CD4-positive, alpha-beta T cell treated with Interferon gamma for 1 hour (primary cell): ENCODE results near the gene REXO1.

ENCODE experiments used
- DNase-seq: peaks from one replicate; pipeline ENCODE4 v3.0.0-alpha.2; 2020

The REXO1 gene

DNA sequence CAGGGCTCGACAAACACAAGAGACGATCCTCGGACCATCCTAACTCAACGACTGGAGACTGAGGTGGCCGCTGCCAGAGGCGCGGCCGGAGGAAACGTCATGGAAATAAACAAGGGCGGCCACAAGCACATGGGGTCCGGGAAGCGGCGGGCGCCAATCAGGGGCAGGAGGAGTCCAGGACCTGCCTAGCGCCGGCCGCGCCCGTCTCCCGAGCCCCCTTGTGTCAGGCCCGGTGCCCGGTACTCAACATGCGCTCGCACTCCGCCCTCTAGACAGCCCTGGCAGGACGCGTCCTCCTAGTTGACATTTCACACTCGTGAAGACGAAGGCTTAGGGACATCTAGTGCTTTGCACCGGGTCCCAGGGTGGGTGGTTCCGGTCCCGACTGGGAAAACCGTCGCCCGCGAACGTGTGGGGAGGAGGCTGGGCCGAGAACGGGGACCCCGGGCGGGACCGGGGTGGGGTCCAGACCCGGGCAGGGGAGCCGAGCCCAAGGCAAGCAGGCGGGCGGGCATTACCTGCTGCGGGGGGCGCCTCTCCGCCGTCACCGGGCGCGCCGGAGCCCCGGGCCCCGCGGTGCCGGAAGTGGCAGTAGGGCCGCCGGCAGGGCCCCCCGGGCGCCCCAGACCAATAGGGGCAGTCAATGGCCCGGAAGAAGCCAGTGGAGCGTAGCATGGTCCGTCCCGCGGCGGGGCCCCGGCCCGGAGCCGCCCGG lies 442 bp downstream of the REXO1 start:
- no peak for DNase-seq

DNA sequence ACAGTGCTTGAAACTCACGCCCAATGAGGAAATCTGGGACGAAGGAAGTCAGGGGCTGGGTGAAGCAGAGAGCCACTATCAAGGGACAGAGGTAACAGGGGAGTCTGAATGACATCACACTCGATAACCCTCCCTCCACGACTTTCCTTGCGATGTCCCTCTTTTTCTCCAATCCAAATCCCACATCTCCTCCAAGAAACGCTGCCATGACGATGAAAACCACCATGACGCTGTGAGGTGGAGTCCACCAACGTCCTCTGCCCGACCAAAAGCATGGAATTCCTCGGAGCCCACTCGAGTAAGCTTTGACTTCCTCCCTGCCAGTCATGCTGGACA lies 967 bp downstream of the REXO1 start:
- DNase-seq, result no peak

GRCh38 chr19:1846517-1847204 lies 1.6 kb downstream of the REXO1 start:
- no peak for DNase-seq

GRCh38 chr19:1845642-1846041 lies 2.6 kb downstream of the REXO1 start:
- DNase-seq, result no peak

DNA sequence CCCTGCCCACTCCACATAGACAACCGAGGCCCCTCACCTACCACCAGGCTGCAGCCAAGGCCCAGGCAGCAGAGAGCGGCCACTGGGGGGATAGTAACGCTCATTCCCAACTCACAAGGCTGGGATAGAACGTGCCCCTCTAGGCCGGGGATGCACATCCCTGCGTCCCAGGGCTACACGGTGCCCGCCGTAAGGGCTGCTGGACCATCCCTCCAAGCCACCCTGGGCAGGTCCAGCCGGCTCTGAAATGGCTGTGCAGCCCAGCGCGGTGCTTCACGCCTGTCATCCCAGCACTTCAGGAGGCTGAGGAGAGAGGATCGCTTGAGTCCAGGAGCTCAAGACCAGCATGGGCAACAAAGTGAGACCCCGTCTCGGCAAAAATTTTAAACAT lies 3.2 kb downstream of the REXO1 start:
- no peak for DNase-seq

GRCh38 chr19:1844513-1845124 lies 3.7 kb downstream of the REXO1 start:
- DNase-seq, result no peak

- no peak for DNase-seq
These were observed 4.5 kb downstream of the REXO1 start for GRCh38 chr19:1843646-1844394.

GRCh38 chr19:1843116-1843515 lies 5.2 kb downstream of the REXO1 start:
- DNase-seq, result no peak

DNA sequence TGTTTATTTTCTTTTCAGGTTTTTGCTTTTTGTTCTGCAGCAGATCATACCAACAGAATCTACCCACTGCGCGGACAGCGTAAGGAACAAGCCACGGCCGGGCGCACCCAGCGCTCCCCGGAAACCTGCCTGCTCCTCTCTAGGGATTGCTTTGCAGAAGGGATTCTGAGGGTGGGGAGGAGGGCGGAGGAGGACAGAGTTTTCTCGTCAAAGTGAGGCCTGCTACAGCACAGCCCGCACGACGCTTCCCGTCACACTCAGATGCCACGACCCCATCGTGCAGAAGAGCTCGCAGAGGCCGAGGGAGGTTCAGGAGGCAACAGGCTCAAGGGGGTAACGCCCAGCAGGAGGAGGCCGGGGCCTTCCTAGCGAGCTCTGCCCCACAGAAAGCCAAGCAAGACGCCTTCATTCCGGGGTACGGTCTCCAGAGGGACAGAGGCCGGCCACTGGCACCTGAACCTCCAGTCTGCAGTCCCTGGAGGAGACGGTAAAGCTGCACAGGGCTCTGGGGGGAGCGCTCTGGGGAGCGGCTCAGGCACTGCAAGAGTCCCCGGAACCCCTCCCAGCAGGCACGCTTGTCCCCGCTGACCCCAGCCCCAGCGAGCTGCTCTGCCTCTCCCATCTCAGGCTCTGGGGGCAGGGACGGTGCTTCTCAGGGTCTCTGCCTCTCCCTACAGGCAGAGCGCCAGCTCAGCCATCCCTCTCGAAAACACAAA lies 6.9 kb downstream of the REXO1 start:
- DNase-seq, result no peak

DNA sequence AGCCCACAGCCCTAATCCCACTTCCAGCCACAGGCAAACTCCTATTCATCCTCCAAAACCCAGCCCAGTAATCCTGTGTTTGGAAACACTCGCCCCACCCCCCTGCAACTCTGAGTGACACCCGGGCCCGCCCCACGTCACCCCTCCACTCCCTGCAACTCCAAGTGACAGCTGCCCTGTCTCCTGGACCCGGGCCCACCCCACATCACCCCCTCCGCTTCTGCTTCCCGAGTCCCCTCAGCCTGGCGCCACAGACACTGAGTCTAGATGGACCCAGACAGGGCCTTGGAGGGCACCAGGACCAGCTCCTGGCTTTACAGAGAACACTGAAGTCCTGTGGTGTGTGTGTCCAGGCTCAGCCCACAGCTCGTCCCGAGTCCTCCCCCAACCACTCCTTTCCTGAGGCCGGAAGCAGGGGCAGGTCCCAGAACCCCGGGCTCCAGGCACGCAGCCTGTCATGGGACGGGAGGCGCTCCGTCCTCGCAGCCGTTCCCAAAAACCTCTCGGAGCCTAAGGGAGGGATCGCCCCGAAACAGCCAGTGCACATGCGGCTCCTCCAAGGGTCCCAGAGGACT lies 7.7 kb downstream of the REXO1 start:
- no peak for DNase-seq

GRCh38 chr19:1839658-1840540 lies 8.4 kb downstream of the REXO1 start:
- no peak for DNase-seq

DNA sequence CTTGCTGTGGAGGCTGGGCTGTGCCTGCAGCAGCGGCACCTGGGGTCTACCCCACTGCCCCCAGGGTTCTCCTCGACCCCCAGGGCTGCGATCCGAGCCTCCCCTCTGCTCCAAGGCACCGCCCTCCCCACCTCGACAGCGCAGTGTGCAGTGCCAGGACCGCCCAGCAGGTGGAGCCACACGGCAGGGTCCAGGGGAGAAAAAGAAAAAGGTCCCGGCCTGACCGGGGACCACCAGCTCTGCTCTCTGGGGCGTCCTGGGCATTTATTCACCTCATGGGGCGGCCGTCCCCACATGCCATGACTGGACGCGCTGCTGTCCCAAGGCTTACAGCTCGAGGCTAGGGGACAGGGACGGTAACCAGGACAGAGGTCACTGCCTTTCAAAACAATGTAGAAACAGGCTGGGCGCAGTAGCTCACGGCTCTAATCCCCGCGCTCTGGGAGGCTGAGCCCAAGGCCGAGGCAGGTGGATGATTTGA lies 10.6 kb downstream of the REXO1 start:
- peak; percentile 25 for DNase-seq

DNA sequence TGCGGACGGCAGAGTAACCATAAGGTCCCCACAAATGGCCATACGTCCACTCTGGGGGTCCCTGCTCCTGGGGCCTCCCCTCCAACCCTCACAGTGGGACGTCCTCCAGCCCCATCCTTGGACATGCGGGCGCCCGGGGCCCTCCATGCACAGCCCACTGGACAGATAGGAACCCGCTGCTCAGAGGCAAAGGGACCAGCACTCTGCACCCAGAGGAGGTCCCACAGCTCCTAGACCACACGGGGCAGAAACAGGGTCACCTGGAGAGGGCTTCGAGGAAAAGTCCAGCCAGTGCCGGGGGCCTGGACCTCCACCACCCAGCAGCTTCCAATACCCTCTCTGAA lies 11.1 kb downstream of the REXO1 start:
- no peak for DNase-seq

DNA sequence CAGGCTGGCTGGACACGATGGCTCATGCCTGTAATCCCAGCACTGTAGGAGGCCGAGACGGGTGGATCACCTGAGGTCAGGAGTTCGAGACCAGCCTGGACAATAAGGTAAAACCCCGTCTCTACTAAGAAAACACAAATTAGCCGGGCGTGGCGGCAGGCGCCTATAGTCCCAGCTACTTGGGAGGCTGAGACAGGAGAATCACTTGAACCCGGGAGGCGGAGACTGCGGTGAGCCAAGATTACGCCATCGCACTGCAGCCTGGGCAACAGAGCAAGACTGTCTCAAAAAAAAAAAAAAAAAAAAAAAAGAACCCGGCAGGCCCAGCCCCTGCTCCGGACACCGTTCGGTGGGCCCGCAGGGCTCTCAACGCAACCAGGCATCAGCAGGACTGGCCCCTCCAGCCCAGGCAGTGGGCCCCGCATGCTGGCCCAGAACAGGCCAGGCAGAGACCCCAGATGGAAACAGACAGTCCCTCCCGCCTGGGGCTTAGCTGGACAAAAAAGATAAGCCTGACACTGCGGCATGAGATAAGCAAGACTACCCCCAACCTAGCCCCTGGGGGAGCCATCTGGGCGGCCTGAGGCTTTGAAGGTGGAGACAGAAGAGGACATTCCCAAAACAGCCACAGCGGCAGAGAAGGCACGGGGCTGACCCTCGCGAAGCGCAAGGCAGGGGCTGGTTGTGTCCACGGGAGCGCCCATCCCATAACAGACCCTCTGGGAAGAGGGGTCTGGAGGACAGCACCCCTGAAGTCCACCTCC lies 11.6 kb downstream of the REXO1 start:
- no peak for DNase-seq

GRCh38 chr19:1833540-1833939 lies 14.7 kb downstream of the REXO1 start:
- no peak for DNase-seq

DNA sequence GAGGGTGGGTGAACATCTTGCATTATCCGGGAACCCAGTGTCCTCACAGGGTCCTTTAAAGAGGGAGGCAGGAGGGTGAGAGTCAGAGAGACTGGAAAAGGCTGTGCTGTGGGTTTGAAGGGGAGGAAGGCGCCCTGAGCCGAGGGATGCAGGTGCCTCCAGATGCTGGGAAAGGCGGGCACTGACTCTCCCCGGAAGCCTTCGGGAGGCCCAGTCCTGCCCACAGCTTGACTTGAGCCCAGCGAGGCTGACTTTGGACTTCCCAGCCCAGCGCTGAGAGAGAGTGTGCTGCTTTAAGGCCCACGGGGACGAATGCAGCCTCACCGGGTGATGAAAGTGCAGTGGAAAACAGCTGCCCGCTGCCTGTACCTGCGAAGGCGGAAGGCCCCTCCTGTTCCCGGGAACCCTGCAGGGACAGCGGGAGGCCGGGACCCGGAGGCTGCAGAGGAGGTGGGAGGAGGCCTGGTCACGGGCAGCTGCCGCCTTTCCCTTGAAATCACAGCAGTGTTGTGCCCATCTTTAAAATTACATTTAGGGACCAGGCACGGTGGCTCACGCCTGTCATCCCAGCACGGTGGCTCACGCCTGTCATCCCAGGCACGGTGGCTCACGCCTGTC lies 16.1 kb downstream of the REXO1 start:
- DNase-seq, result no peak

DNA sequence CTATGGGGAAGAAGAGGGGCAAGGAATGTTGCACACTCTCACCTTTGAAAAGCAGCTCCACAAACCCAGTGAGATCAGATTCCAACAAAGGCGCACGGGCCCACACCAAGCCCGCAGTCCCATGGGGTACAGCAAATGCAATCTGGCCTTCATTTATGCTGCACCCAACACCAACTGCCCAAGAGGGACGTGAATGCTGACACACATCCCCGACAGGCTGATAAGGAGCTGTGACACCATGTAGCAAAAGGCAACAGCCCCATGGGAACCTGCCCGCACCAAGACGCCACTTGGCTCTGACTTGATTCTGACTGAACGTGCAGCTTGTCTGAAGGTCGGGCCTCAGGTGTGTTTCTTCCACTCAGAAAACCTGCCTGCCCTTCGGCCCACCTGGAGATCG lies 17.3 kb downstream of the REXO1 start:
- DNase-seq, result no peak

DNA sequence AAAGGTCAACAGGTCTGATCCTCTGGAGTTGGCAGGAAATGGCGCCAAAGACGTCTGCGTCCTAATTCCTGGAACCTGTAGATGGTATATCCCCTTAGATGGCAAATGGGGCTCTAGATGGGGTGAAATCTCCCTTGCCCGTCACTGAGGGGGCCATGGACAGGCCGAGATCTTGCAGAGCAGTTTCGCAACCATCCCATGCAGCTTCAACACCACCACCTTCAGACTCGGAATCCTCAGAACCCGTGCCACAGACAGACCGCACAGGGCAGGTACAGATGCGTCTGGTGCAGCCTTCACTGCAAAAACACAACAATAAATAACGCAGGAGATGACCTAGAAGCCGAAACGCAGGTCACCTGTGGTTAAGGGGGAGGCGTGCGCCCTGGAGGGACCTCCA lies 17.7 kb downstream of the REXO1 start:
- DNase-seq, result no peak

- no peak for DNase-seq
These were observed 18.3 kb downstream of the REXO1 start for GRCh38 chr19:1829958-1830357.
